GM12878 (cell line): Measurements from ENCODE around the gene NTSR1.

Experiments used
- BHLHE40 ChIP-seq, 2 experiments: fragments of 450-650 bp in 1 of 2; IDR thresholded peaks; 2 replicates each; pipeline ENCODE4 v1.6.1; 2011 to 2017; ENCODE audit warnings: low read depth in 2 of 2, borderline replicate concordance in 1 of 2, improper control_type of control experiment in 1 of 2, low read length in 1 of 2, mild to moderate bottlenecking in 1 of 2
- ETV6 ChIP-seq, 2 experiments: fragments of 450-650 bp in 1 of 2; IDR thresholded peaks in 1 of 2; conservative IDR thresholded peaks in 1 of 2; 2 replicates each; pipeline ENCODE4 v1.6.1; 2014; ENCODE audit warnings: antibody characterized with exemption in 1 of 2, borderline replicate concordance in 1 of 2, low read depth in 1 of 2, mild to moderate bottlenecking in 1 of 2, moderate library complexity in 1 of 2
- EZH2 ChIP-seq: IDR thresholded peaks from 2 replicates; pipeline ENCODE4 v1.6.1; 2012; ENCODE audit warnings: low read depth, mild to moderate bottlenecking, control low read depth, inconsistent platforms, low read length, borderline replicate concordance; ENCODE audit not compliant: control insufficient read depth
- IKZF2 ChIP-seq, 2 experiments: fragments of 450-650 bp; IDR thresholded peaks; 2 replicates each; pipeline ENCODE4 v1.6.1; 2017; ENCODE audit warnings: mild to moderate bottlenecking in 2 of 2, moderate library complexity in 2 of 2
- RAD51 ChIP-seq: fragments of 450-650 bp; IDR thresholded peaks from 2 replicates; pipeline ENCODE4 v1.6.1; 2016; ENCODE audit warnings: moderate library complexity, mild to moderate bottlenecking, inconsistent platforms
- TF ChIP-seq, protein P1 (sequence below), 3 experiments: IDR thresholded peaks in 2 of 3; conservative IDR thresholded peaks in 1 of 3; 2 replicates each; pipeline ENCODE4 v1.5.1; 2011; ENCODE audit warnings: low read depth in 3 of 3, low read length in 3 of 3, mild to moderate bottlenecking in 3 of 3, control low read depth in 2 of 3, moderate library complexity in 2 of 3, inconsistent platforms in 1 of 3, mixed read lengths in 1 of 3; ENCODE audit not compliant: control insufficient read depth in 2 of 3, insufficient read depth in 1 of 3; ENCODE audit errors: extremely low read depth in 1 of 3

DNA sequence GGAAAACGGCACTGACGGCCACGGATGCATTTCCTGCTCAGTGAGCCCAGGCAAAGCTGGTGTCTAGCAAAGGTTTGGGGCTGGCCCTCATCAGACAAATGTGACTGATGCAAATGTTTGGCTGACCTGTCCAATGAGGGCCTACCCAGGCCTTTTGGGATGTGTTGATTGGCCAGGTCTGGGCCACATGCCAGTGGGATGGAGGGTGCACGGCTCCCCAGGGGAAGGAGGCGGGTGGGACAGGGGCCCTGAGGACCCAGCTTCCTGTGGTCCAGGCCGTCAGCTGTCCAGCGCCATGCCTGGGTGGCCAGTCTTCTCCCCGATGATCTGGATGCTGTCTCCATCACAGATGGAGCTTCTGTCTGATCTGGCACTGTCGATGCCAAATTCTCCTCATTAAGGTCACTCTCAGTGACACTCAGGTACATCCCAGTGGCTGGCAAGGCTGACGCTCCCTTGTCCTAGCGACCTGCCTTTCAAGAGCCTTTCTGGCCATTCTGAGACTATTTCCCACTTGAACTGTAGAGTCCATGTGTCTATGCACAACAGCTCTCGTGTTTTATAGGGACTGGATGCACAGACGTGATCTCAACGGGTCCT is 43.0 kb downstream of the NTSR1 start:
- TF ChIP-seq, protein P1, sequence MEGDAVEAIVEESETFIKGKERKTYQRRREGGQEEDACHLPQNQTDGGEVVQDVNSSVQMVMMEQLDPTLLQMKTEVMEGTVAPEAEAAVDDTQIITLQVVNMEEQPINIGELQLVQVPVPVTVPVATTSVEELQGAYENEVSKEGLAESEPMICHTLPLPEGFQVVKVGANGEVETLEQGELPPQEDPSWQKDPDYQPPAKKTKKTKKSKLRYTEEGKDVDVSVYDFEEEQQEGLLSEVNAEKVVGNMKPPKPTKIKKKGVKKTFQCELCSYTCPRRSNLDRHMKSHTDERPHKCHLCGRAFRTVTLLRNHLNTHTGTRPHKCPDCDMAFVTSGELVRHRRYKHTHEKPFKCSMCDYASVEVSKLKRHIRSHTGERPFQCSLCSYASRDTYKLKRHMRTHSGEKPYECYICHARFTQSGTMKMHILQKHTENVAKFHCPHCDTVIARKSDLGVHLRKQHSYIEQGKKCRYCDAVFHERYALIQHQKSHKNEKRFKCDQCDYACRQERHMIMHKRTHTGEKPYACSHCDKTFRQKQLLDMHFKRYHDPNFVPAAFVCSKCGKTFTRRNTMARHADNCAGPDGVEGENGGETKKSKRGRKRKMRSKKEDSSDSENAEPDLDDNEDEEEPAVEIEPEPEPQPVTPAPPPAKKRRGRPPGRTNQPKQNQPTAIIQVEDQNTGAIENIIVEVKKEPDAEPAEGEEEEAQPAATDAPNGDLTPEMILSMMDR (IDR thresholded peaks at IDR 0.05 in 2 of 3, conservative IDR thresholded peaks at IDR 0.05 in 1 of 3; ENCODE audit: control insufficient read depth in 2 of 3, extremely low read depth in 1 of 3, insufficient read depth in 1 of 3, low read depth in 3 of 3, low read length in 3 of 3): no peak
- TF ChIP-seq IKZF2 (IDR thresholded peaks at IDR 0.05) (no peak), RAD51 (no peak), BHLHE40 (IDR thresholded peaks at IDR 0.05; ENCODE audit: borderline replicate concordance in 1 of 2, low read depth in 2 of 2, low read length in 1 of 2) (no peak), EZH2 (no peak), ETV6 (conservative IDR thresholded peaks at IDR 0.05 in 1 of 2, IDR thresholded peaks at IDR 0.05 in 1 of 2; ENCODE audit: borderline replicate concordance in 1 of 2, low read depth in 1 of 2) (no peak)
